Endothelial cell (in vitro differentiated cells): Measurements from ENCODE around the gene GRM2. TPM values are rescaled to one million over a fixed set of nuclear protein-coding genes. Genes with fewer than 3 reads are reported as not detected.
A peak's percentile ranks its signal among the peaks of the same experiment; 100 is the strongest.

Source experiments
- DNase-seq: peaks from one replicate; pipeline ENCODE4 v3.0.0; 2021; ENCODE audit warnings: low spot score
- H3K27ac Mint-ChIP-seq: one replicate; pipeline ENCODE4 v1.8.0; 2021; ENCODE audit warnings: mixed read lengths, inconsistent platforms; ENCODE audit not compliant: unreplicated experiment
- H3K27me3 Mint-ChIP-seq: one replicate; pipeline ENCODE4 v1.8.0; 2021; ENCODE audit warnings: mild to moderate bottlenecking, moderate library complexity, mixed read lengths, inconsistent platforms; ENCODE audit not compliant: unreplicated experiment
- H3K36me3 Mint-ChIP-seq: one replicate; pipeline ENCODE4 v1.8.0; 2021; ENCODE audit warnings: mild to moderate bottlenecking, low read depth, mixed read lengths, inconsistent platforms; ENCODE audit not compliant: unreplicated experiment
- H3K4me1 Mint-ChIP-seq: one replicate; pipeline ENCODE4 v1.8.0; 2021; ENCODE audit warnings: mild to moderate bottlenecking, mixed read lengths, inconsistent platforms; ENCODE audit not compliant: unreplicated experiment
- H3K4me3 Mint-ChIP-seq: one replicate; pipeline ENCODE4 v1.8.0; 2021; ENCODE audit warnings: mild to moderate bottlenecking, mixed read lengths, inconsistent platforms; ENCODE audit not compliant: unreplicated experiment
- H3K9me3 Mint-ChIP-seq: one replicate; pipeline ENCODE4 v1.8.0; 2021; ENCODE audit warnings: mixed read lengths, inconsistent platforms; ENCODE audit not compliant: unreplicated experiment
- total RNA-seq: library from RNA; stranded (reverse); fragmentation: NEBNext Ultra II Directional; extraction: Animal tissue kit (Norgen Biotek cat#: 25700); gene quantifications from one replicate; pipeline ENCODE4 v1.2.1, GENCODE V29; 2021; ENCODE audit not compliant: unreplicated experiment
- TF ChIP-seq, protein P1 (sequence below): fragments of 200-600 bp; sonication (generic); IDR thresholded peaks from one replicate; pipeline ENCODE4 v1.5.0; 2021; ENCODE audit warnings: antibody characterized with exemption; ENCODE audit not compliant: unreplicated experiment

Gene GRM2
- total RNA-seq, 1 donor from 2014 or later = 0.97 TPM

DNA sequence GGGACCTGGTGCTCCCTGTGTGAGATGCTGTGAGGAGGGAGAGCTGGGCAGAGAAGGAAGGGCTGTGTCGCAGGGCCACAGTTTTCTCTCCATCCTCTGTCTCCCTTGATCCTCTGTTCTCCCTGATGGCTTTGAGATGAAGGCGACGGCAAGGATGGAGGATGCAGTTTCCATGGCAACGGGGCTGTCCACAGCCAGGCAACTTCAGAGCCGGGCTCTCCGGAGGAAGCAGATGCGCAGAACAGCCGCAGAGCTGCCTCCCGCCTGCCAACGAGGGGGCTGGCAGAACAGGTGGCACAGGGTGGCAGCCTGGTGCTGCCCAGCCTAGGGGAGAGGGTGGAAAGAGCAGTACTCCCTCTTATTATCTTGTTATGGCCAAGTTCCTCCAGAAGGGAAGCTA, 9.9 kb upstream of the GRM2 start:
- H3K27me3 Mint-ChIP-seq = peaks cover 10% of the 10 kb centered on the region
- H3K4me1 Mint-ChIP-seq = no peaks in the 10 kb centered on the region
- H3K4me3 Mint-ChIP-seq = no peak overlapping the region
- no peak overlapping the region for H3K27ac Mint-ChIP-seq
- H3K9me3 Mint-ChIP-seq = no peaks in the 10 kb centered on the region
- H3K36me3 Mint-ChIP-seq = peaks cover 30% of the 10 kb centered on the region
- no peak for DNase-seq
- TF ChIP-seq, protein P1, sequence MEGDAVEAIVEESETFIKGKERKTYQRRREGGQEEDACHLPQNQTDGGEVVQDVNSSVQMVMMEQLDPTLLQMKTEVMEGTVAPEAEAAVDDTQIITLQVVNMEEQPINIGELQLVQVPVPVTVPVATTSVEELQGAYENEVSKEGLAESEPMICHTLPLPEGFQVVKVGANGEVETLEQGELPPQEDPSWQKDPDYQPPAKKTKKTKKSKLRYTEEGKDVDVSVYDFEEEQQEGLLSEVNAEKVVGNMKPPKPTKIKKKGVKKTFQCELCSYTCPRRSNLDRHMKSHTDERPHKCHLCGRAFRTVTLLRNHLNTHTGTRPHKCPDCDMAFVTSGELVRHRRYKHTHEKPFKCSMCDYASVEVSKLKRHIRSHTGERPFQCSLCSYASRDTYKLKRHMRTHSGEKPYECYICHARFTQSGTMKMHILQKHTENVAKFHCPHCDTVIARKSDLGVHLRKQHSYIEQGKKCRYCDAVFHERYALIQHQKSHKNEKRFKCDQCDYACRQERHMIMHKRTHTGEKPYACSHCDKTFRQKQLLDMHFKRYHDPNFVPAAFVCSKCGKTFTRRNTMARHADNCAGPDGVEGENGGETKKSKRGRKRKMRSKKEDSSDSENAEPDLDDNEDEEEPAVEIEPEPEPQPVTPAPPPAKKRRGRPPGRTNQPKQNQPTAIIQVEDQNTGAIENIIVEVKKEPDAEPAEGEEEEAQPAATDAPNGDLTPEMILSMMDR = no peak

- peaks cover 10% of the 10 kb centered on the region for H3K27me3 Mint-ChIP-seq
- H3K4me3 Mint-ChIP-seq = no peak overlapping the region
- H3K36me3 Mint-ChIP-seq = peaks cover 30% of the 10 kb centered on the region
- H3K4me1 Mint-ChIP-seq = peaks cover 1% of the 10 kb centered on the region
- H3K9me3 Mint-ChIP-seq = no peaks in the 10 kb centered on the region
- H3K27ac Mint-ChIP-seq = peak overlapping the region; percentile 6
- no peak for DNase-seq
- TF ChIP-seq, protein P1 = no peak
Measured at GRCh38 chr3:51698209-51698608, 8.7 kb upstream of the GRM2 start.

GRCh38 chr3:51700403-51700802, 6.5 kb upstream of the GRM2 start:
- Mint-ChIP-seq H3K9me3 (no peaks in the 10 kb centered on the region), H3K4me1 (peaks cover 6% of the 10 kb centered on the region), H3K27me3 (peaks cover 9% of the 10 kb centered on the region), H3K27ac (no peak overlapping the region), H3K36me3 (peaks cover 25% of the 10 kb centered on the region), H3K4me3 (no peak overlapping the region)
- TF ChIP-seq, protein P1 = no peak
- DNase-seq = no peak

DNA sequence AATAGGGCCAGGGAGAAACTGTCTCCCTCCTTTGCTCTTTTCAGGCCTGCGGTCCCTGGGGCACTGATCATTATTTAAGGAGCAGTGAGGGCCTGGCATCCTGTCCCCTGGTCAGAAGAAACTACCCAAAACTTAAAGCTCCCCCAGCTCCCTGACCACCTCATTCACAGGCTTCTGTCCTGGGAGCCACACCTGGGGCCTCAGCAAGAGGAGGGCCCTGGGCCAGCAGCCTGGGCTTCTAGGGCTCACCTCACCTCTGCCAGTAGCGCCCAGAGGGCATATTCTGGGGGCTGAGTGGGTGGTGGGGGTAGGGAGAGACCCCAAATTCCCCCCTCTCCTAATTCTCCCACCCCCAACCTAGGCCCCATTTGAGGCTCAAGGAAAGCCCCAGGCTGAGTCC, 4.7 kb upstream of the GRM2 start:
- H3K4me1 Mint-ChIP-seq = peaks cover 6% of the 10 kb centered on the region
- TF ChIP-seq, protein P1 = no peak

DNA sequence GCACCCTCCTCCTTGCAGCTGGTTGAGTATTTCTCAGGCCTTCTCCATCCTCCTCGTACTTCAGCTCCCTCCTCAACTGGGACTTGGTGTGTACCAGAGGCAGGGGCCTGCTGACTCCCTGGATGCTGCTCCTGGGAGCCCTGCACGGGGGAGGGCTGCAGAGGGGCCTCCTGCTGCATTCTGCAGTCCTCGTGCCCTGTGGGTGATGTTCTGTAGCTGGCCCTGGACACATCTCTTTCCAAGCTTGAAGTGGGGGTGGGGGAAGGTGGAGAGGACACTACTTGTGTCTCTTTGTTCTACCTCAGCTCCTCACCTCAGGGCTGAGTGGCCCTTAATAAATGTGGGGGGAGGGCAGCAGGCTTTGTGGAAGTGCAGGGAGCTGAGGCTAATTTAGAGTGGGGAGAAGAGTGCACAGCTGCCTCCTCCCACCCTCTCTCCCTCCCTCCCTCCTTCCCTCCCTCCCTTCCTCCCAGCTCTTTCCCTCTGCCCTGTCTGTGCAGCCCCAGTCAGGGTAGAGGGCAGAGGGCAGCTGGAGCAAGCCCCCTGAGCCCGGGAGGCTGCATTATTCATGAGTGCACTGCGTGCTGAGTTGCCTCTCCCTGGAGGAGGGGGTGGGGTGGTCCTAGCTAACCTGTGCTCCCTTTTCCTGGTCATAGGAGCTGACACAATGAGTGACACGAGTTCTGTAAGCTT, 3.7 kb upstream of the GRM2 start:
- no peak for DNase-seq
- Mint-ChIP-seq H3K4me3 (no peak overlapping the region), H3K27me3 (peaks cover 7% of the 10 kb centered on the region), H3K4me1 (peaks cover 12% of the 10 kb centered on the region), H3K36me3 (peaks cover 21% of the 10 kb centered on the region), H3K9me3 (no peaks in the 10 kb centered on the region), H3K27ac (no peak overlapping the region)
- TF ChIP-seq, protein P1 = no peak

More for the DNA sequence above, 4.7 kb upstream of the GRM2 start:
- Mint-ChIP-seq H3K27ac (no peak overlapping the region), H3K27me3 (peaks cover 7% of the 10 kb centered on the region), H3K36me3 (peaks cover 25% of the 10 kb centered on the region), H3K9me3 (no peaks in the 10 kb centered on the region), H3K4me3 (no peak overlapping the region)
- no peak for DNase-seq
